ENCODE measurements around the gene A3GALT2. TPM values are rescaled to one million over a fixed set of nuclear protein-coding genes. Genes with fewer than 3 reads are reported as not detected.

The A3GALT2 gene
- polyA plus RNA-seq, 1 donor from 2014 or later: 0.35 TPM

- no peak overlapping the region for H3K27ac ChIP-seq (ENCODE audit: low read length)
- peaks cover 6% of the 10 kb centered on the region for H3K79me2 ChIP-seq (replicated peaks; ENCODE audit: insufficient read depth, low read length)
- H3K27me3 ChIP-seq (ENCODE audit: insufficient read depth, low read depth, low read length): no peaks in the 10 kb centered on the region
- TF ChIP-seq POLR2AphosphoS5 (IDR thresholded peaks at IDR 0.05): no peak
- H3K4me3 ChIP-seq (ENCODE audit: low read length): no peak overlapping the region
- H3K36me3 ChIP-seq (ENCODE audit: insufficient read depth, low read length): no peaks in the 10 kb centered on the region
- H3K4me2 ChIP-seq (ENCODE audit: low read length): no peak overlapping the region
- no peaks in the 10 kb centered on the region for H3K9me2 ChIP-seq (ENCODE audit: insufficient read depth, low read length)
- no peaks in the 10 kb centered on the region for H4K20me1 ChIP-seq (ENCODE audit: insufficient read depth)
- no peak overlapping the region for H2AFZ ChIP-seq (ENCODE audit: low read depth, low read length)
- H3K9ac ChIP-seq (ENCODE audit: low read length): no peak overlapping the region
- no peaks in the 10 kb centered on the region for H3K9me3 ChIP-seq (ENCODE audit: low read length)
- no peaks in the 10 kb centered on the region for H3F3A ChIP-seq (ENCODE audit: insufficient read depth, low read length, poor library complexity, severe bottlenecking)
Observed at GRCh38 chr1:33275706-33276572, 45.0 kb downstream of the A3GALT2 start.

GRCh38 chr1:33275195-33275594 lies 45.7 kb downstream of the A3GALT2 start:
- Histone ChIP-seq H2AFZ (ENCODE audit: low read depth, low read length) (no peak overlapping the region), H3K79me2 (replicated peaks; ENCODE audit: insufficient read depth, low read length) (peaks cover 8% of the 10 kb centered on the region), H3K27me3 (ENCODE audit: insufficient read depth, low read depth, low read length) (no peaks in the 10 kb centered on the region), H3F3A (ENCODE audit: insufficient read depth, low read length, poor library complexity, severe bottlenecking) (no peaks in the 10 kb centered on the region), H3K27ac (ENCODE audit: low read length) (no peak overlapping the region), H3K9me3 (ENCODE audit: low read length) (no peaks in the 10 kb centered on the region), H3K9ac (ENCODE audit: low read length) (no peak overlapping the region), H3K9me2 (ENCODE audit: insufficient read depth, low read length) (no peaks in the 10 kb centered on the region), H4K20me1 (ENCODE audit: insufficient read depth) (no peaks in the 10 kb centered on the region), H3K36me3 (ENCODE audit: insufficient read depth, low read length) (no peaks in the 10 kb centered on the region), H3K4me2 (ENCODE audit: low read length) (no peak overlapping the region), H3K4me3 (ENCODE audit: low read length) (no peak overlapping the region)
- no peak for TF ChIP-seq TAF1 (IDR thresholded peaks at IDR 0.05; ENCODE audit: low read depth)
- TF ChIP-seq EP300 (conservative IDR thresholded peaks at IDR 0.05; ENCODE audit: poor library complexity, severe bottlenecking): no peak
- TF ChIP-seq REST (IDR thresholded peaks at IDR 0.05; ENCODE audit: borderline replicate concordance): no peak
- TF ChIP-seq EZH2 (IDR thresholded peaks at IDR 0.05; ENCODE audit: borderline replicate concordance, insufficient read depth, low read length, poor library complexity, severe bottlenecking): no peak
- TF ChIP-seq POLR2AphosphoS5 (IDR thresholded peaks at IDR 0.05): no peak
- no peak for TF ChIP-seq CTCF (IDR thresholded peaks at IDR 0.05; ENCODE audit: poor library complexity, severe bottlenecking)
- TF ChIP-seq MXI1 (conservative IDR thresholded peaks at IDR 0.05; ENCODE audit: poor library complexity, severe bottlenecking): no peak
- no peak for TF ChIP-seq RAD21 (conservative IDR thresholded peaks at IDR 0.05)
- TF ChIP-seq SMC3 (conservative IDR thresholded peaks at IDR 0.05; ENCODE audit: poor library complexity): no peak
